IMR-90 (cell line): Measurements from ENCODE around the gene PARP12.

Experiments
- BHLHE40 ChIP-seq: fragments of 150-350 bp; IDR thresholded peaks from 2 replicates; pipeline ENCODE4 v1.6.1; 2016; ENCODE audit warnings: mild to moderate bottlenecking, low read depth, low read length
- CEBPB ChIP-seq: IDR thresholded peaks from 2 replicates; pipeline ENCODE4 v1.6.1; 2012; ENCODE audit warnings: low read depth, low read length, improper control_type of control experiment
- CTCF ChIP-seq: conservative IDR thresholded peaks from 2 replicates; pipeline ENCODE4 v1.5.1; 2012; ENCODE audit warnings: mild to moderate bottlenecking, low read depth, low read length, improper control_type of control experiment
- ELK1 ChIP-seq: fragments of 150-350 bp; IDR thresholded peaks from 2 replicates; pipeline ENCODE4 v1.6.1; 2016; ENCODE audit warnings: low read depth, mild to moderate bottlenecking, low read length, moderate library complexity, borderline replicate concordance
- FOS ChIP-seq: fragments of 150-350 bp; IDR thresholded peaks from 2 replicates; pipeline ENCODE4 v1.6.1; 2016; ENCODE audit warnings: low read depth, low read length
- MAFK ChIP-seq: IDR thresholded peaks from 2 replicates; pipeline ENCODE4 v1.6.1; 2012; ENCODE audit warnings: low read depth, low read length, improper control_type of control experiment
- MXI1 ChIP-seq: IDR thresholded peaks from 2 replicates; pipeline ENCODE4 v1.6.1; 2012; ENCODE audit warnings: low read depth, mild to moderate bottlenecking, low read length, moderate library complexity, borderline replicate concordance
- NFE2L2 ChIP-seq: fragments of 150-350 bp; IDR thresholded peaks from 2 replicates; pipeline ENCODE4 v1.6.1; 2016; ENCODE audit warnings: low read depth, mild to moderate bottlenecking, low read length
- POLR2A ChIP-seq: IDR thresholded peaks from 2 replicates; pipeline ENCODE4 v1.6.1; 2012; ENCODE audit warnings: mild to moderate bottlenecking, low read depth, low read length
- RAD21 ChIP-seq: IDR thresholded peaks from 2 replicates; pipeline ENCODE4 v1.6.1; 2012; ENCODE audit warnings: low read length, improper control_type of control experiment
- SMC3 ChIP-seq: fragments of 150-350 bp; IDR thresholded peaks from 2 replicates; pipeline ENCODE4 v1.6.1; 2016; ENCODE audit warnings: low read depth, mild to moderate bottlenecking, antibody characterized with exemption, low read length, moderate library complexity
- USF2 ChIP-seq: fragments of 150-350 bp; IDR thresholded peaks from 2 replicates; pipeline ENCODE4 v1.6.1; 2017; ENCODE audit warnings: mild to moderate bottlenecking, antibody characterized with exemption, low read length, low read depth

- no peak for TF ChIP-seq CTCF
- TF ChIP-seq SMC3 = no peak
- no peak for TF ChIP-seq USF2
- TF ChIP-seq BHLHE40 = no peak
- TF ChIP-seq POLR2A = no peak
- TF ChIP-seq FOS = no peak
- TF ChIP-seq NFE2L2 = no peak
- no peak for TF ChIP-seq RAD21
- no peak for TF ChIP-seq ELK1
- no peak for TF ChIP-seq MXI1
- TF ChIP-seq CEBPB = no peak
- no peak for TF ChIP-seq MAFK
Measured at GRCh38 chr7:140067052-140067451, 4.3 kb upstream of the PARP12 start.
